ENCODE data around the gene TMBIM1.

Gene TMBIM1

GRCh38 chr2:218271487-218271797 is 20.9 kb downstream of the TMBIM1 start:
- DNase-seq, result no peak

DNA sequence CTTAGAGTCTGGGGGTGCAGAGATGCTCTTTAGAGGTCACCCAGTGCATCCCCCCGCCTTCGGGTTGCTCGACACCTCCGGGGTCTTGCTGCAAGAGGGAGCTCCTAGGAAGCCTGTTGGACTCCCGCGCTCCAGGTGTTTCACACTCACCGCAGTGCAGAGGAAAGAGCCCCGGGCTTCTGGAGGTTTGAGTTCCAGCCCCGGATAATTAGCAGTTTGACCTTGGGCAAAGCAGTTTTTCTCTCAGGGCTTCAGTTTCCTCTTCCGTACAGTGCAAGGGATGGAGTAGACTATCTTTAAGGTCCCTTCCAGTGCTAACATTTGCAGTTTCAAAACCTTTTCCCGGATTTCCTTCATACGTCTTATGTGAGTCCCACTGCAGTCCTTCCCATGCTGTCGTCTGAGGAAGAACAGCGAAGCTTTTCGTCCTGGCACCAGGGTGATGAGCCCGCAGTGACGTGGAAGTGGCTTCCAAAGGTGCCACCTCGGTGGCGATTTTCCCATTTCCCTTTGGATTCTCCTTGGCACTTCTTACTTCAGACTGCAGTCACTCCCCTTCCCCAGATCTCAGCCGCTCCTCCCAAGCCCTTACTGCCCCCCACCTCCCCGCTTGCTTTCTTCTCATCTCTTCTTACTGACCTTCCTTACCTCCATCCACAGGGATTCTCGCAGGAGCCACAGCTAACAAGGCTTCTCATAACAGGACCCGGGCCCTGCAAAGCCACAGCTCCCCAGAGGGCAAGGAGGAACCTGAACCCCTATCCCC is 21.4 kb downstream of the TMBIM1 start:
- DNase-seq, result no peak

DNA sequence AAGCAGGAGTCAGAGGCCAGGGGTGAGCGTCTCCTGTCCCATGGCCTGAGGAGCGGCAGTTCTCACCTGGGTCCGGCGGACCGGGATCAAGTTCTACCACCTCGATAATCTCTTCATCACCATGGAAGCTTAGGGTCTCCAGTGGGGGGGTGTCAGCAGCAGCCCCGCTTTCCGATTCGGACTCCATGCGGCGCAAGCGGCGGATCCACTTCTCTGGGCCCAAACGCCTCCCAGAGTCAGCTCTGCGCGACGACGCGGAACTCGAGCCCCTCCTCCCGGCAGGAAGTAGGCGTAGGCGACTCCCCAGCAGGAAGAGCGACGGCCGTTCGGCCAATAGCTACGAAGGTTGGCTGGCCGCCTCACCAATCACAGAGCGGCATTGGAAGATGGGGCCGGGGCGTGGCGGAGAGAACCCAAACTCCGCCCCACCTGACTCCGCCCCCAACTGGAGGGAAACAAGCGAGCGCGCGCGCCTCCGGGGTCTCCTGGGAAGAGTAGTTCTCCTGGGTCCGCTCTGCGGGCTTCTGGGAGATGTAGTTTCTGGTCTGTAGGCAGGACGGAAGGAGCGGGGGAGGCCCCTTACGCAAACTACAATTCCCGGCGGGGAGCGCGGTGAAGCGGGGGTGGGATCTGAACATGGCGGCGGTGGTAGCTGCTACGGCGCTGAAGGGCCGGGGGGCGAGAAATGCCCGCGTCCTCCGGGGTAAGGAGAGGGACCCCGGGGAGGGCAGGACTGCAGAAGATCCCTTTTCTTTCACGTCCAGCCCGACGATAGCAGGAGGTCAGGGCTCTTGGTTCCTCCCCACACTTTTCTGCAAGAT is 22.2 kb downstream of the TMBIM1 start, which contains the start of the genes AAMP and PNKD:
AAMP (minus strand) TSS at position 238 of the 821 bp plus-strand sequence; CDS start at position 187, 51 bp downstream.
PNKD (plus strand) TSS at position 620 of the 821 bp plus-strand sequence; CDS start at position 637, 17 bp downstream.
- peak; percentile 99 for DNase-seq

DNA sequence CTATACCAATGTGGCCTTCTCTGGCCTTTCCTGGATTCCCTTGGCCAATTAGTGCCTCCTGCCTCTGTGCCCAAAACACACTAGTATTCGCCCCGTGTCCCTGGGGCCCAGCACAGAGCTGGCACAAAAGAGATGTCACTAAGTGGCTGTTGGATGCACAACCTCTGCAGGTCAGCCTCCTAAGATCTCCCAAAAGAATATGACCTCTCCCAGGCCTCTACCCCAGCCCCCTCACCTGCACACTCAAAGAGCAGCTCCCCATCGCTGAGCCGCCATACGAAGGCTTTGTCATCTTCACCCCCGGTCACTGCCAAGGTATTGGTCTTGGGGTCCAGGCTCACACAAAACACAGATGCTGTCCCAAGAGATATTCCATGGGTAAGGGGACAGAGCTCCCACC is 25.0 kb downstream of the TMBIM1 start:
- no peak for DNase-seq

GRCh38 chr2:218266316-218266979 is 25.9 kb downstream of the TMBIM1 start:
- no peak for DNase-seq

DNA sequence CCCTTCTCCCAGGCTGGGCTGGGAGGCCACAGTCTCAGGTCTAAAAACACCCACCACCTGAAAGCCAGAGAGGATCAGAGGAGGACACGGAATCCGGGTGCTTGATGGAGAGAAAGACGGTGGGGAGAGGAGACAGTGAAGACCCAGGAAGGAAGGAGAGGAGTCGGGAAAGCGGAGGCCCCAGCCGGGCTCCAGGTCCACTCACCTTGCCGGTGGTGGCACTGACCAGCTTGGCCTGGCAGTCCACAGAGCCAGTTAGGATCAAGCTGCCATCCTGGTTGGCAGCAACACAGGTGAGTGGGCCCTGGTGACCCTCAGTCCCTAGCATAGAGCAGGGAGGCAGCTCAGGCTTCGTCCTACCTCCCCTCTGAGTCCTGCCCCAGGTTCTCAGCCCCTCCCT is 26.7 kb downstream of the TMBIM1 start:
- DNase-seq, result no peak

DNA sequence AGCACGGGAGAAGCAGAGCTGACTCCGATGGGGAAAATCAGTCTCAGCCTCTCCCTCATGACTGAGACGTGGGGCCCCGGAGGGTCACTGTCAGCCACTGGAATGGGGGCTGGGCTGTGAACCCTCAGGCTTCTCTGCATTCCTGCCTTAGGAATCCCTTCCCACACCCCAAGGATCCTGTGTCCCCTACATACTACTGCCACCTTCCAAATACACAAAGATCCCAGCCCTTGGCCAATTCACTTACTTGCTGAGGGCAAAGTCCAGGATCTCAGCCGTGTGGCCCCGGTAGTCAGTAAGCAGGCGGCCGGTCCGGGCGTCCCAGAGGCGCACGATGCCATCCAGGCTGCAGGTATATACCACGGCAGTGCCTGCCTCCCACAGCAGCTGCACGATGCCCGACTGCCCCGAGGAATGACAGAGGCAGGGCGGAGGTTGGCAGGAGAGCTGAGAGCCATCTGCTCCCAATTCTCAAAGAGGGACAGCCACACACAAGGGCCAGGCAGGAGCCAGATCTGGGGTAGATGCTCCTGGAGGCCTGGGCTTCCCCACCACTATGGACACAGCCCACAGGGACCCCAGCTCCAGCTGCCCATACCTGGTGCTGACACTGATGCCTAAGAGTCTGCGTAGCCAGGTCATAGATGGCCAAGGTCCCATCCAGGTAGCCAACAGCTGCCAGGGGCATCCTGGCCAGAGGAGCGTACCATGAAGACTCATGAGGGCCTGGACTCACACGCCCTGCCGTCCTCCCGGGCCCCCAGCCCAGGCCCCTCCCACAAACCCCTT is 27.3 kb downstream of the TMBIM1 start:
- no peak for DNase-seq

GRCh38 chr2:218263817-218264641 is 28.3 kb downstream of the TMBIM1 start:
- no peak for DNase-seq

- DNase-seq, result no peak
Measured at GRCh38 chr2:218262631-218263586, 29.4 kb downstream of the TMBIM1 start.

- no peak for DNase-seq
Measured at GRCh38 chr2:218262237-218262600, 30.1 kb downstream of the TMBIM1 start.

DNA sequence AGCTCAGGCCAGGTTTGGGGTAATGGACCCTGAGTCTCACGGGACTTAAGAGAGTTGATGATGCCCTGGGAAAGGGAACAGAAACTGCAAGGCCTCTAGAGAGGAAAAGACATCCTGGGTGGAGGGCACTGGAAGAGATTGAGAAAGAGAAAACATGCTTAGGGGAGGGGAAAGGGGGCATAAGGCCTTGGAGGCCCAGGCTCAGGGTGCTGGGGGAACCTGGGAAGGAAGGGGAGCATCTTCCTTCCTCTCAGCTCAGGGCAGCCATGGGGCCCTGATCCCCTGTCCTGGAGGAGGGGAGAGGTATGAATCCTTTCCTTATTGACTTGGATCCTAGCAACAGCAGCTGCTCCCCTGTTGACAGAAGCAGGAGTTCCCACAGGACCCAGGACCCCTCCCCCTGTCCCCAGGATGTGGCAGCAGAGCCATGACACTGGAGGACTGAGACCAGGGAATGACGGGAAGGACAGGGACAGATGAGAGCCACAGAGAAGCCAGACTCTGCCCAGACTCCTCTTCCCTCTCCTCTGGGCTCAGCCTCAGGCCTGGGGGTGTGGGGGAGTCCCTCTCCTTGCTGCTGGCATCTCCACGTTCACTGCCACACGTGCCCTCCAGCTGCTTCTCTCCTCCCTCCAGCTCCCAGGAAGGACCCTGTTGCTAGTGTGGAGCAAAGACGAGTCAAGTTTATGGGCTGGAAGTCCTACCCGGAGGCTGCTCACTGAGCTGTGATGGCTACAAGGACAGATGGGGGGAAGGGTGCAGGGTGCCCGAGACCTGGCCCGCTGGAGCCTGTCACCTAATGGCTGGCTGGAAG is 30.7 kb downstream of the TMBIM1 start:
- DNase-seq, result no peak

DNA sequence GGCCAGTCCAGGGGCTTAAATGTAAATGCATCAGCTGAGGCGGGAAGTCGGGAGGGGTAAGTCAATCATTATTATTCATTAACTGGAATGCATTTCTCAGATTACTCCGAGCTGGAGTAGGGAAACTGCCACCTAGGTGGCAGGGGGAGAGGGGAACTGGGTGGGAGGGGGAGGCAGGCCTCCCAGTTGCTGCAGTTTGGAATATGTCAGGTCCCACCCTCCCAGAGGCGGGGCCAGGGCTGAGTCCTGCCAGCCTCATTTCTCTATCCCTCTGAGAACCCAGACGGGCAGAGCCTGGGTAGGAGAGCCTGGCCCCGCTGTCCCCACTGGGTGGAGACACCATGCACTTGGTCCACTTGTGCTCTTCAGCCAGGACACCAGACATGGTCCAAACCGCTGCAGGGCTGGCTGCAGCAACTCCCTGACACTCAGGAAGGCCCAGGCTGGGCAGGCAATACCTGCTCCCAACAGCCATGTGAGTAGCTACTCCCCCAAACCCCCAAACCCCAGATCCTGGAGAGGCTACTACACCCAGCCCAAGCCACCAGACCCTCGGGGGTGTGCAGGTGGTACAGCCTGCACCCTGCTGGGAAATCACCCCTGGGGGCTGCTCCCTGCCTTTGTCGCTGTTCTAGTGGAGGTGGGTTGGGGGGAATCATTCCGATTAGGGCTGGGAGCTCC is 31.4 kb downstream of the TMBIM1 start, which contains the start of gene GPBAR1:
GPBAR1 (plus strand) TSS at position 274 of the 681 bp plus-strand sequence. CDS start 1,710 bp downstream, outside the sequence.
- no peak for DNase-seq

DNA sequence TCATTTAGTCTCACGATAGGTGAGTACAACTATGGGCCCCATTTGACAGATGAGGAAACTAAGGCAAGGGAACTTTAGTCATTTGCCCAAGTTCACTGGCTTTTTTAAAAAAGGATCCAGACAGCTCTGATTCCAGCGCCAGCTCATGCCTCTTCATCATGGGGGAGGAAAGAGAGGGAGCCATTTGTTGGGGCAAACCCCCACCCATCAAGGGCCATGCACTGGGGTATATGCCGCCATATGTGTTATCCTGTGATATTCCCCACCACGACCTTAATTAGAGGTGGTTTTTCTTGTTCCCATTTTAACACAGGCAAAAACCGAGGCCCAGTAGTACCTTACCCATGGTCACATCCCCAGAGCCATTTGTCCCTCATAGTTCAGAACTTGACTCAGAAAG is 32.1 kb downstream of the TMBIM1 start:
- no peak for DNase-seq

DNA sequence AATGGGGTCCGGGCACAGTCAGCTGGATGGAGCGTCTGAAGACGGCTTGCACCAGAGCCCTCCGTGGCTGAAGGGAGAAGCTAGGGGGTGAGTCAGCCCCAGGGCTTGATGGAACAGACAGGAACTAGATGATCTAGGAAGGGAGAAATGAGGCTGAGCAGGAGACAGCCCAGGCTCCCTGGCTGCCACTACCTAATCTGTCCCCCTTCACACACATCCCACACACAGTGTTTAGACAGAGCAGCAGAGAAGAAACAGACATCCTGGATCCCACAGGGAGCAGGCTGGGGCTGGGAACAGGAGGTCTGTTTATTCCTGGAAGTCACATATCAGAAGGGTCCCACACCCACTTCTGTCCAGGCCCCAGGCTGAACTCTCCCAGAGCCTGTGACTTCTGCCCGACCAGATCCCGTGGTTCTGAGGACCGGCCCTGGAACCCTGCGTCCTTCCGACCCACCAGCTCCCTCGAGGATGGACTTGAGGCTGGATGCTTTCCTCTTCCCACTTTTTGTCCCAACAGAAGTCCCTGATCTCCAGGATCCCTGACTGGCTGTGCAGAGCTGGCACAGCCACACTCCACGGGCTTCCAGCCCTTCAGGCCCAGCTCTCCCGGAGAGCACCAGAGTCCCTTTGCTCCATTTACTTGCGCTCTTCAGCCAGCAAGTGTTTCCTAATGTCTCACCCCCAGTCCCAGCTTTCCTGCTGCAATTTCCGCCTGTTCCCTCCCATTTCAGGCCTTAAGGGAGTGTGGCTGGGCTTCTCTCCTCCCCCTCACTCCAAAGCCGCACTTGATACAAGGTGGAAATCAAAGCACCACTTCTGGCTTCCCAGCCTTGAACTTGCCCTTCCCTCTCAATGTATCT is 33.0 kb downstream of the TMBIM1 start:
- DNase-seq, result no peak

DNA sequence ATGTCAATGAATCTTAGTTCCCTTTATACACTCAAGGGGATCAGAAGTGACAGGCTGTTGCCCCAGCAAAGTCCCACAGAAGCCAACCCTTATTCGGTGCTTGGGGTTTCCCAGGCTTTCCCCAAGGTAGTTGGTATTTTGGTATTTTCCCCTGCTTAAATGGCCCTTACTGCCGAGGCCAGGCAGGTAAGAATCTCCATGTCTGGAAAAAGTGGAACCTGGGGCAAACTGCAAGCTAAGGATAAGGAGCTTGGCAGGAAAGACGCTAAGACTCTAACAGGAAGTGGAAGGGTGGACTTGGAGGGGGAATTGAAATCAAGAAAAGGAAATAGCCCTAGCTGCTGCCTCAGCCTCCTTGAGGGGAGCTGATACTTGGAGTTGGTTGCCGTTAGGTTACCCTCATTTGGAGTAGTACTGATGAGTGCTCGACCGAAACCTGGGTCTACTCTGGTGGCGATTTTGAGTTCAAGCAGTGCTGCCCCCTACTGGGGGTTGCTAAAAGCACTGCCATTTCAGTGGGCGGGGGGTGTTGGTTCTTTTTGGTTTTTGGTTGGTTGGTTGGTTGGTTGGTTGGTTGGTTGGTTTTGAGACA is 34.8 kb downstream of the TMBIM1 start:
- no peak for DNase-seq

GRCh38 chr2:218256612-218257350 is 35.5 kb downstream of the TMBIM1 start:
- no peak for DNase-seq

- DNase-seq, result no peak
Measured at GRCh38 chr2:218255446-218255845, 36.9 kb downstream of the TMBIM1 start.
